Measurements from ENCODE around the gene NPPB. TPM values are rescaled to one million over a fixed set of nuclear protein-coding genes. Genes with fewer than 3 reads are reported as not detected.

Gene NPPB
- total and polyA plus RNA-seq, 9 of the 15 experiments (the other 6 are each of a cell fraction or from before 2014, with no cell fraction given) = not detected

GRCh38 chr1:11893907-11894251 lies 35.1 kb upstream of the NPPB start (continued):
- TF ChIP-seq CHAMP1 (IDR thresholded peaks at IDR 0.05) (no peak), TCF3 (CRISPR knock-in tag; IDR thresholded peaks at IDR 0.05) (peak; percentile 24; the same call in 1 of the 2 replicates), ETV6 (IDR thresholded peaks at IDR 0.05; ENCODE audit: borderline replicate concordance in 1 of 2, low read depth in 2 of 2, low read length in 1 of 2) (no peak), ETV6 (CRISPR knock-in tag; IDR thresholded peaks at IDR 0.05; ENCODE audit: borderline replicate concordance) (no peak), SRSF7 (optimal IDR thresholded peaks at IDR 0.05; ENCODE audit: low read depth, low read length) (no peak), CREB5 (CRISPR knock-in tag; IDR thresholded peaks at IDR 0.05) (no peak), WHSC1 (IDR thresholded peaks at IDR 0.05; ENCODE audit: low read length) (no peak), ZNF511 (CRISPR knock-in tag; IDR thresholded peaks at IDR 0.05) (0 out of 2 replicates have a peak, but pooled peaks have one; percentile 35), MAZ (CRISPR knock-in tag; conservative IDR thresholded peaks at IDR 0.05 in 1 of 2, IDR thresholded peaks at IDR 0.05 in 1 of 2) (peak; percentile 43 to 64), GABPB2 (CRISPR knock-in tag; conservative IDR thresholded peaks at IDR 0.05) (0 out of 2 replicates have a peak, but pooled peaks have one; percentile 60), MTA3 (IDR thresholded peaks at IDR 0.05; ENCODE audit: borderline replicate concordance) (peak; percentile 27; the same call in 1 of the 2 replicates), SRSF1 (IDR thresholded peaks at IDR 0.05; ENCODE audit: low read depth, low read length) (no peak), MYC (IDR thresholded peaks at IDR 0.05; ENCODE audit: low read depth, low read length) (peak; percentile 40; the same call in 1 of the 2 replicates), MYC (CRISPR knock-in tag; IDR thresholded peaks at IDR 0.05; ENCODE audit: borderline replicate concordance, low read depth) (no peak), ID3 (CRISPR knock-in tag; IDR thresholded peaks at IDR 0.05) (no peak), ID3 (tag; IDR thresholded peaks at IDR 0.05) (0 out of 2 replicates have a peak, but pooled peaks have one; percentile 64), ZBTB7A (IDR thresholded peaks at IDR 0.05; ENCODE audit: borderline replicate concordance, control insufficient read depth, low read depth, low read length) (peak; percentile 62; the same call in 1 of the 2 replicates), STAG1 (CRISPR knock-in tag; IDR thresholded peaks at IDR 0.05; ENCODE audit: borderline replicate concordance) (peak; percentile 90; the same call in 1 of the 2 replicates), ZNF24 (IDR thresholded peaks at IDR 0.05) (no peak), XRCC5 (IDR thresholded peaks at IDR 0.05; ENCODE audit: low read depth, low read length) (peak; percentile 74; the same call in 1 of the 2 replicates), RBM39 (optimal IDR thresholded peaks at IDR 0.05; ENCODE audit: low read depth, low read length) (peak; percentile 92), MNT (conservative IDR thresholded peaks at IDR 0.05) (0 out of 4 replicates have a peak, but pooled peaks of 1 of the 2 experiments have one; percentile 34), ZKSCAN1 (IDR thresholded peaks at IDR 0.05; ENCODE audit: low read depth, low read length) (0 out of 2 replicates have a peak, but pooled peaks have one; percentile 44)

Data from K562 (cell line).